ENCODE results near the gene HELQ. TPM values are rescaled to one million over a fixed set of nuclear protein-coding genes. Genes with fewer than 3 reads are reported as not detected.

The HELQ gene
- total and polyA plus RNA-seq, 9 of the 15 experiments (the other 6 are each of a cell fraction or from before 2014, with no cell fraction given): 3.5 to 15.2 (median 11.9) TPM

DNA sequence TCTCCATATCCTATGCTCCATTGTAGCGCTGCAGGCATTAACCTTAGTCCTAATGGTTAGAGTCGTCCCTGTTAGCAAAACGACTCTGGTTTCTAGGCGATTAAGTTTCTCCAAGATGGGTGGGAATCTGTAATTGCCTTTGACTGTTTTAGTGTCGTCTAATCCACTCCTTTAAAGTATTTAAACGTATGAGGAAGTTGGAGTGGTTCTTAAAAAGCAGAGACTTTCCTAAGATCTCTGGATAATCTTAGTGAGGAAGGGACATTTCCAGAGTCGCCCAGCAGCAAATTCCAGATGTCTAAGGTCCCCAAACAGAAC, 520 bp upstream of the HELQ start (continued):
- TF ChIP-seq, protein P1, sequence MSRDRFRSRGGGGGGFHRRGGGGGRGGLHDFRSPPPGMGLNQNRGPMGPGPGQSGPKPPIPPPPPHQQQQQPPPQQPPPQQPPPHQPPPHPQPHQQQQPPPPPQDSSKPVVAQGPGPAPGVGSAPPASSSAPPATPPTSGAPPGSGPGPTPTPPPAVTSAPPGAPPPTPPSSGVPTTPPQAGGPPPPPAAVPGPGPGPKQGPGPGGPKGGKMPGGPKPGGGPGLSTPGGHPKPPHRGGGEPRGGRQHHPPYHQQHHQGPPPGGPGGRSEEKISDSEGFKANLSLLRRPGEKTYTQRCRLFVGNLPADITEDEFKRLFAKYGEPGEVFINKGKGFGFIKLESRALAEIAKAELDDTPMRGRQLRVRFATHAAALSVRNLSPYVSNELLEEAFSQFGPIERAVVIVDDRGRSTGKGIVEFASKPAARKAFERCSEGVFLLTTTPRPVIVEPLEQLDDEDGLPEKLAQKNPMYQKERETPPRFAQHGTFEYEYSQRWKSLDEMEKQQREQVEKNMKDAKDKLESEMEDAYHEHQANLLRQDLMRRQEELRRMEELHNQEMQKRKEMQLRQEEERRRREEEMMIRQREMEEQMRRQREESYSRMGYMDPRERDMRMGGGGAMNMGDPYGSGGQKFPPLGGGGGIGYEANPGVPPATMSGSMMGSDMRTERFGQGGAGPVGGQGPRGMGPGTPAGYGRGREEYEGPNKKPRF (IDR thresholded peaks at IDR 0.05; ENCODE audit: low read depth, low read length): no peak
- TF ChIP-seq TCF7 (IDR thresholded peaks at IDR 0.05; ENCODE audit: borderline replicate concordance): no peak
- no peak for TF ChIP-seq CHD4 (IDR thresholded peaks at IDR 0.05; ENCODE audit: insufficient read depth, insufficient replicate concordance, low read depth, low read length, poor library complexity, severe bottlenecking)
- no peak for TF ChIP-seq KDM5B (IDR thresholded peaks at IDR 0.05; ENCODE audit: insufficient replicate concordance, low read depth, low read length)
- TF ChIP-seq RNF2 (IDR thresholded peaks at IDR 0.05): no peak
- TF ChIP-seq, protein P2, sequence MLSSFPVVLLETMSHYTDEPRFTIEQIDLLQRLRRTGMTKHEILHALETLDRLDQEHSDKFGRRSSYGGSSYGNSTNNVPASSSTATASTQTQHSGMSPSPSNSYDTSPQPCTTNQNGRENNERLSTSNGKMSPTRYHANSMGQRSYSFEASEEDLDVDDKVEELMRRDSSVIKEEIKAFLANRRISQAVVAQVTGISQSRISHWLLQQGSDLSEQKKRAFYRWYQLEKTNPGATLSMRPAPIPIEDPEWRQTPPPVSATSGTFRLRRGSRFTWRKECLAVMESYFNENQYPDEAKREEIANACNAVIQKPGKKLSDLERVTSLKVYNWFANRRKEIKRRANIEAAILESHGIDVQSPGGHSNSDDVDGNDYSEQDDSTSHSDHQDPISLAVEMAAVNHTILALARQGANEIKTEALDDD (IDR thresholded peaks at IDR 0.05): peak; percentile 3; the same call in 1 of the 2 replicates
- no peak for TF ChIP-seq POU5F1 (IDR thresholded peaks at IDR 0.05; ENCODE audit: borderline replicate concordance, low read depth, low read length, partially characterized antibody)
- TF ChIP-seq, protein P3, sequence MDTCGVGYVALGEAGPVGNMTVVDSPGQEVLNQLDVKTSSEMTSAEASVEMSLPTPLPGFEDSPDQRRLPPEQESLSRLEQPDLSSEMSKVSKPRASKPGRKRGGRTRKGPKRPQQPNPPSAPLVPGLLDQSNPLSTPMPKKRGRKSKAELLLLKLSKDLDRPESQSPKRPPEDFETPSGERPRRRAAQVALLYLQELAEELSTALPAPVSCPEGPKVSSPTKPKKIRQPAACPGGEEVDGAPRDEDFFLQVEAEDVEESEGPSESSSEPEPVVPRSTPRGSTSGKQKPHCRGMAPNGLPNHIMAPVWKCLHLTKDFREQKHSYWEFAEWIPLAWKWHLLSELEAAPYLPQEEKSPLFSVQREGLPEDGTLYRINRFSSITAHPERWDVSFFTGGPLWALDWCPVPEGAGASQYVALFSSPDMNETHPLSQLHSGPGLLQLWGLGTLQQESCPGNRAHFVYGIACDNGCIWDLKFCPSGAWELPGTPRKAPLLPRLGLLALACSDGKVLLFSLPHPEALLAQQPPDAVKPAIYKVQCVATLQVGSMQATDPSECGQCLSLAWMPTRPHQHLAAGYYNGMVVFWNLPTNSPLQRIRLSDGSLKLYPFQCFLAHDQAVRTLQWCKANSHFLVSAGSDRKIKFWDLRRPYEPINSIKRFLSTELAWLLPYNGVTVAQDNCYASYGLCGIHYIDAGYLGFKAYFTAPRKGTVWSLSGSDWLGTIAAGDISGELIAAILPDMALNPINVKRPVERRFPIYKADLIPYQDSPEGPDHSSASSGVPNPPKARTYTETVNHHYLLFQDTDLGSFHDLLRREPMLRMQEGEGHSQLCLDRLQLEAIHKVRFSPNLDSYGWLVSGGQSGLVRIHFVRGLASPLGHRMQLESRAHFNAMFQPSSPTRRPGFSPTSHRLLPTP (IDR thresholded peaks at IDR 0.05; ENCODE audit: borderline replicate concordance, extremely low read depth, insufficient read length): no peak
- TF ChIP-seq NR2C2 (CRISPR knock-in tag; IDR thresholded peaks at IDR 0.05): no peak
- TF ChIP-seq NR2C2 (tag; IDR thresholded peaks at IDR 0.05): no peak
- TF ChIP-seq GABPA (tag; conservative IDR thresholded peaks at IDR 0.05; ENCODE audit: low read depth): peak; percentile 78
- TF ChIP-seq, protein P4, sequence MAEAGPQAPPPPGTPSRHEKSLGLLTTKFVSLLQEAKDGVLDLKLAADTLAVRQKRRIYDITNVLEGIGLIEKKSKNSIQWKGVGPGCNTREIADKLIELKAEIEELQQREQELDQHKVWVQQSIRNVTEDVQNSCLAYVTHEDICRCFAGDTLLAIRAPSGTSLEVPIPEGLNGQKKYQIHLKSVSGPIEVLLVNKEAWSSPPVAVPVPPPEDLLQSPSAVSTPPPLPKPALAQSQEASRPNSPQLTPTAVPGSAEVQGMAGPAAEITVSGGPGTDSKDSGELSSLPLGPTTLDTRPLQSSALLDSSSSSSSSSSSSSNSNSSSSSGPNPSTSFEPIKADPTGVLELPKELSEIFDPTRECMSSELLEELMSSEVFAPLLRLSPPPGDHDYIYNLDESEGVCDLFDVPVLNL (CRISPR knock-in tag; IDR thresholded peaks at IDR 0.05; ENCODE audit: low read depth): no peak
- TF ChIP-seq, protein P5, sequence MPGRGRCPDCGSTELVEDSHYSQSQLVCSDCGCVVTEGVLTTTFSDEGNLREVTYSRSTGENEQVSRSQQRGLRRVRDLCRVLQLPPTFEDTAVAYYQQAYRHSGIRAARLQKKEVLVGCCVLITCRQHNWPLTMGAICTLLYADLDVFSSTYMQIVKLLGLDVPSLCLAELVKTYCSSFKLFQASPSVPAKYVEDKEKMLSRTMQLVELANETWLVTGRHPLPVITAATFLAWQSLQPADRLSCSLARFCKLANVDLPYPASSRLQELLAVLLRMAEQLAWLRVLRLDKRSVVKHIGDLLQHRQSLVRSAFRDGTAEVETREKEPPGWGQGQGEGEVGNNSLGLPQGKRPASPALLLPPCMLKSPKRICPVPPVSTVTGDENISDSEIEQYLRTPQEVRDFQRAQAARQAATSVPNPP (IDR thresholded peaks at IDR 0.05; ENCODE audit: borderline replicate concordance, insufficient read depth, insufficient read length): no peak
- no peak for TF ChIP-seq ZNF785 (CRISPR knock-in tag; IDR thresholded peaks at IDR 0.05)
- TF ChIP-seq ATF1 (CRISPR knock-in tag; IDR thresholded peaks at IDR 0.05): no peak
- no peak for TF ChIP-seq ATF1 (tag; IDR thresholded peaks at IDR 0.05)
- TF ChIP-seq PHB (CRISPR knock-in tag; IDR thresholded peaks at IDR 0.05): no peak
- TF ChIP-seq ERF (CRISPR knock-in tag; IDR thresholded peaks at IDR 0.05): no peak
- no peak for TF ChIP-seq CHCHD3 (CRISPR knock-in tag; IDR thresholded peaks at IDR 0.05)
- TF ChIP-seq BACH1 (tag; IDR thresholded peaks at IDR 0.05): 0 out of 2 replicates have a peak, but pooled peaks have one; percentile 3
- TF ChIP-seq TAF9B (IDR thresholded peaks at IDR 0.05; ENCODE audit: partially characterized antibody): no peak
- TF ChIP-seq LEF1 (IDR thresholded peaks at IDR 0.05): no peak

Measured in K562 (cell line).